SK-N-SH (cell line): ENCODE results near the gene MYH10. TPM values are rescaled to one million over a fixed set of nuclear protein-coding genes. Genes with fewer than 3 reads are reported as not detected.

Experiments
- CTCF ChIA-PET: fragments of 300-600, 350-600 bp; formaldehyde crosslinking; extraction: SDS; loops from one replicate; lab custom pipeline; 2021; lab: Yijun Ruan, JAX
- POLR2A ChIA-PET: fragments of 350-600 bp; sonication (Branson Sonifier 250); formaldehyde crosslinking; extraction: SDS; loops from one replicate; lab custom pipeline; 2020; ENCODE audit warnings: antibody characterized with exemption, inconsistent platforms; lab: Yijun Ruan, JAX
- DNase-seq: peaks from one replicate; pipeline ENCODE4 v3.0.0; 2012
- H2AFZ ChIP-seq: fragments of 200-600 bp; sonication (generic); 2 replicates; pipeline ENCODE4 v1.8.1; 2016; ENCODE audit warnings: antibody characterized with exemption, mild to moderate bottlenecking, low read depth
- H3F3A ChIP-seq: fragments of 200-600 bp; sonication (generic); replicated peaks from 2 replicates; pipeline ENCODE3; 2016; ENCODE audit warnings: antibody characterized with exemption, mild to moderate bottlenecking; ENCODE audit not compliant: insufficient read depth
- H3K27ac ChIP-seq, 2 experiments: fragments of 200-500 bp in 1 of 2; fragments of 200-600 bp in 1 of 2; sonication (Bioruptor generic) in 1 of 2; sonication (generic), shearing (Covaris generic) in 1 of 2; 2 replicates each; pipeline versions ENCODE4 v1.5.1 to v1.6.1; 2014 to 2016; ENCODE audit warnings: low read depth in 2 of 2, inconsistent platforms in 1 of 2, low read length in 1 of 2, mild to moderate bottlenecking in 1 of 2, mixed read lengths in 1 of 2
- H3K27me3 ChIP-seq: fragments of 200-600 bp; sonication (generic), shearing (Covaris generic); 2 replicates; pipeline ENCODE4 v1.6.1; 2016; ENCODE audit warnings: mixed run types; ENCODE audit not compliant: insufficient read depth
- H3K36me3 ChIP-seq, 2 experiments: fragments of 200-500 bp in 1 of 2; fragments of 200-600 bp in 1 of 2; sonication (Bioruptor generic) in 1 of 2; sonication (generic) in 1 of 2; replicated peaks in 1 of 2; 2 replicates each; pipeline versions ENCODE3 to v1.5.1; 2014 to 2016; ENCODE audit warnings: low read length in 1 of 2, mild to moderate bottlenecking in 1 of 2; ENCODE audit not compliant: insufficient read depth in 2 of 2, control insufficient read depth in 1 of 2
- H3K4me1 ChIP-seq, 2 experiments: fragments of 200-500 bp in 1 of 2; fragments of 200-600 bp in 1 of 2; sonication (Bioruptor generic) in 1 of 2; sonication (generic), shearing (Covaris generic) in 1 of 2; 2 replicates each; pipeline versions ENCODE4 v1.5.1 to v1.6.1; 2014 to 2016; ENCODE audit warnings: low read depth in 1 of 2, low read length in 1 of 2, mixed run types in 1 of 2; ENCODE audit not compliant: insufficient read depth in 2 of 2, control insufficient read depth in 1 of 2
- H3K4me2 ChIP-seq: fragments of 200-600 bp; sonication (generic), shearing (Covaris generic); 2 replicates; pipeline ENCODE4 v1.6.1; 2017; ENCODE audit warnings: mixed run types
- H3K4me3 ChIP-seq, 2 experiments: fragments of 200-500 bp in 1 of 2; fragments of 200-600 bp in 1 of 2; sonication (Bioruptor generic) in 1 of 2; sonication (generic), shearing (Covaris generic) in 1 of 2; 2 replicates each; pipeline versions ENCODE4 v1.5.1 to v1.8.1; 2014 to 2016; ENCODE audit warnings: low read depth in 2 of 2, inconsistent platforms in 1 of 2, low read length in 1 of 2, mild to moderate bottlenecking in 1 of 2, mixed read lengths in 1 of 2, moderate library complexity in 1 of 2
- H3K79me2 ChIP-seq: fragments of 200-600 bp; sonication (generic); 2 replicates; pipeline ENCODE4 v1.8.1; 2017; ENCODE audit warnings: mild to moderate bottlenecking; ENCODE audit not compliant: insufficient read depth
- H3K9ac ChIP-seq: fragments of 200-600 bp; sonication (generic); 2 replicates; pipeline ENCODE4 v1.6.1; 2017; ENCODE audit warnings: mixed run types
- H3K9me2 ChIP-seq: fragments of 200-600 bp; sonication (generic); 2 replicates; pipeline ENCODE4 v1.6.1; 2017; ENCODE audit warnings: mixed run types
- H3K9me3 ChIP-seq: fragments of 200-600 bp; sonication (generic); 2 replicates; pipeline ENCODE4 v1.6.1; 2017; ENCODE audit warnings: mixed run types, mild to moderate bottlenecking, moderate library complexity
- H4K20me1 ChIP-seq: fragments of 200-600 bp; sonication (generic); 2 replicates; pipeline ENCODE4 v1.6.1; 2017; ENCODE audit warnings: mild to moderate bottlenecking, mixed run types; ENCODE audit not compliant: insufficient read depth
- CHD2 ChIP-seq: fragments of 150-350 bp; IDR thresholded peaks from 2 replicates; pipeline ENCODE4 v1.6.1; 2018; ENCODE audit warnings: low read length; ENCODE audit not compliant: partially characterized antibody
- EP300 ChIP-seq, 2 experiments: IDR thresholded peaks; 2 replicates each; pipeline versions ENCODE4 v1.4.0 to v1.6.1; 2012; ENCODE audit warnings: borderline replicate concordance in 1 of 2, low read depth in 1 of 2, low read length in 1 of 2
- EZH2phosphoT487 ChIP-seq: fragments of 200-600 bp; sonication (generic); IDR thresholded peaks from 2 replicates; pipeline ENCODE4 v1.6.1; 2017; ENCODE audit warnings: low read depth, mixed run types, mild to moderate bottlenecking, antibody characterized with exemption, moderate library complexity, borderline replicate concordance
- FOXJ3 ChIP-seq: sonication (generic); formaldehyde crosslinking; IDR thresholded peaks from 2 replicates; pipeline ENCODE4 v1.5.1; 2020; ENCODE audit warnings: mild to moderate bottlenecking, missing genetic modification reagents
- MEF2A ChIP-seq: IDR thresholded peaks from 2 replicates; pipeline ENCODE4 v1.4.0; 2012; ENCODE audit warnings: low read depth, borderline replicate concordance
- NFIC ChIP-seq: IDR thresholded peaks from 2 replicates; pipeline ENCODE4 v1.4.0; 2012; ENCODE audit warnings: borderline replicate concordance
- RAD21 ChIP-seq: IDR thresholded peaks from 2 replicates; pipeline ENCODE4 v1.6.1; 2012; ENCODE audit warnings: mild to moderate bottlenecking, low read length
- RFX5 ChIP-seq: IDR thresholded peaks from 2 replicates; pipeline ENCODE4 v1.6.1; 2012; ENCODE audit warnings: mild to moderate bottlenecking, improper control_type of control experiment, low read length
- RXRA ChIP-seq: IDR thresholded peaks from 2 replicates; pipeline ENCODE4 v1.4.0; 2012; ENCODE audit warnings: low read depth, mild to moderate bottlenecking, borderline replicate concordance
- SIN3A ChIP-seq: IDR thresholded peaks from 2 replicates; pipeline ENCODE4 v1.6.1; 2012; ENCODE audit warnings: low read depth, mild to moderate bottlenecking, low read length, moderate library complexity, borderline replicate concordance
- TCF12 ChIP-seq: IDR thresholded peaks from 2 replicates; pipeline ENCODE4 v1.4.0; 2012
- TEAD4 ChIP-seq: IDR thresholded peaks from 2 replicates; pipeline ENCODE4 v1.4.0; 2012; ENCODE audit warnings: mild to moderate bottlenecking, borderline replicate concordance; ENCODE audit not compliant: insufficient read depth
- WGBS: methylation state at CpG from one replicate; pipeline ENCODE4 v1.1.6; 2017; ENCODE audit warnings: low lambda C conversion rate; 5-methylcytosine and 5-hydroxymethylcytosine counted together
- polyA plus RNA-seq, 3 experiments: library from polyadenylated mRNA; depleted of rRNA; stranded (reverse); fragments of >200 nt; gene quantifications; 2 replicates each; pipeline ENCODE4 v1.2.3, GENCODE V29; 2012
- TF ChIP-seq, protein P1 (sequence below): IDR thresholded peaks from 2 replicates; pipeline ENCODE4 v1.4.0; 2012; ENCODE audit warnings: low read depth, borderline replicate concordance
- TF ChIP-seq, protein P2 (sequence below): fragments of 150-350 bp; IDR thresholded peaks from 2 replicates; pipeline ENCODE4 v1.6.1; 2016; ENCODE audit warnings: mild to moderate bottlenecking, low read depth, low read length
- TF ChIP-seq, protein P3 (sequence below): IDR thresholded peaks from 2 replicates; pipeline ENCODE4 v1.4.0; 2012; ENCODE audit warnings: low read depth

MYH10 gene
- polyA plus RNA-seq, 1 of the 3 experiments (the other 2 are of a cell fraction), result 64.2 TPM

DNA sequence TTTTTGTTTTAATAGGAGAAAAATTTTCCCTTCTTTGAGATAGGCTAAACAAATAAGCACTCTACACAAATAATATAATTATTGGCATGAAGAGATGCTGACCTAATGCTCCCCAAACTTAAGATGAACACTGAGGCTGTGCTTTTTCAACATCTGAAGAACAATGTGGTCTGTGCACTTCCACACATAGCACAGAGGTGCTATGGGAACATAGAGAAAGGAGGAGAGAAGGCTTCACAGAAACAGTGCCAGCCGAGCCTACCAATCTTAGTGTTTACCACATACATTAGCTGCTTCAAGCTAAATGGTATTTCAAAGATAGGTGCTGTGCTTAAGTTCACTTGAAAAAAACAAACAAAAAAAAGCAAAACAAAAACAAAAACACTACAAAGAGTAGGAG lies 72.4 kb downstream of the MYH10 start:
- H3K27ac ChIP-seq, result no peak overlapping the region
- H2AFZ ChIP-seq, result no peak overlapping the region
- no peaks in the 10 kb centered on the region for H3K9me2 ChIP-seq
- DNase-seq, result no peak
- no peaks in the 10 kb centered on the region for H4K20me1 ChIP-seq
- no peaks in the 10 kb centered on the region; the same call in none of the 2 replicates for H3K79me2 ChIP-seq
- no peaks in the 10 kb centered on the region for H3K9me3 ChIP-seq
- 95% methylated on average over 1 of the region's 1 CpG for WGBS
- no peak overlapping the region for H3K9ac ChIP-seq
- peaks cover 35 to 43% of the 10 kb centered on the region in 2 experiments for H3K36me3 ChIP-seq
- H3K4me1 ChIP-seq, result peaks cover 0 to 6% of the 10 kb centered on the region in 2 experiments; a peak in 3 of 4 replicates
- ChIA-PET CTCF (no interaction called here), POLR2A (no interaction called here)
- no peak overlapping the region for H3K4me2 ChIP-seq
- no peak for TF ChIP-seq MEF2A
- TF ChIP-seq FOXJ3 (CRISPR knock-in tag), result no peak
- TF ChIP-seq RAD21, result no peak
- TF ChIP-seq RXRA, result no peak
- no peak for TF ChIP-seq NFIC
- TF ChIP-seq TEAD4, result no peak
- TF ChIP-seq CHD2, result no peak
- TF ChIP-seq, protein P1, sequence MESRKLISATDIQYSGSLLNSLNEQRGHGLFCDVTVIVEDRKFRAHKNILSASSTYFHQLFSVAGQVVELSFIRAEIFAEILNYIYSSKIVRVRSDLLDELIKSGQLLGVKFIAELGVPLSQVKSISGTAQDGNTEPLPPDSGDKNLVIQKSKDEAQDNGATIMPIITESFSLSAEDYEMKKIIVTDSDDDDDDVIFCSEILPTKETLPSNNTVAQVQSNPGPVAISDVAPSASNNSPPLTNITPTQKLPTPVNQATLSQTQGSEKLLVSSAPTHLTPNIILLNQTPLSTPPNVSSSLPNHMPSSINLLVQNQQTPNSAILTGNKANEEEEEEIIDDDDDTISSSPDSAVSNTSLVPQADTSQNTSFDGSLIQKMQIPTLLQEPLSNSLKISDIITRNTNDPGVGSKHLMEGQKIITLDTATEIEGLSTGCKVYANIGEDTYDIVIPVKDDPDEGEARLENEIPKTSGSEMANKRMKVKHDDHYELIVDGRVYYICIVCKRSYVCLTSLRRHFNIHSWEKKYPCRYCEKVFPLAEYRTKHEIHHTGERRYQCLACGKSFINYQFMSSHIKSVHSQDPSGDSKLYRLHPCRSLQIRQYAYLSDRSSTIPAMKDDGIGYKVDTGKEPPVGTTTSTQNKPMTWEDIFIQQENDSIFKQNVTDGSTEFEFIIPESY, result no peak
- TF ChIP-seq RFX5, result no peak
- no peak for TF ChIP-seq SIN3A
- TF ChIP-seq, protein P2, sequence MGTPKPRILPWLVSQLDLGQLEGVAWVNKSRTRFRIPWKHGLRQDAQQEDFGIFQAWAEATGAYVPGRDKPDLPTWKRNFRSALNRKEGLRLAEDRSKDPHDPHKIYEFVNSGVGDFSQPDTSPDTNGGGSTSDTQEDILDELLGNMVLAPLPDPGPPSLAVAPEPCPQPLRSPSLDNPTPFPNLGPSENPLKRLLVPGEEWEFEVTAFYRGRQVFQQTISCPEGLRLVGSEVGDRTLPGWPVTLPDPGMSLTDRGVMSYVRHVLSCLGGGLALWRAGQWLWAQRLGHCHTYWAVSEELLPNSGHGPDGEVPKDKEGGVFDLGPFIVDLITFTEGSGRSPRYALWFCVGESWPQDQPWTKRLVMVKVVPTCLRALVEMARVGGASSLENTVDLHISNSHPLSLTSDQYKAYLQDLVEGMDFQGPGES, result no peak
- TF ChIP-seq TCF12, result no peak
- no peak for TF ChIP-seq EP300 (IDR thresholded peaks at IDR 0.05; ENCODE audit: borderline replicate concordance in 1 of 2, low read depth in 1 of 2, low read length in 1 of 2)
- no peak for TF ChIP-seq EZH2phosphoT487
- TF ChIP-seq, protein P3, sequence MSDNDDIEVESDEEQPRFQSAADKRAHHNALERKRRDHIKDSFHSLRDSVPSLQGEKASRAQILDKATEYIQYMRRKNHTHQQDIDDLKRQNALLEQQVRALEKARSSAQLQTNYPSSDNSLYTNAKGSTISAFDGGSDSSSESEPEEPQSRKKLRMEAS, result no peak
- no peaks in the 10 kb centered on the region for H3K27me3 ChIP-seq
- no peak overlapping the region for H3K4me3 ChIP-seq
- H3F3A ChIP-seq, result peaks cover 13% of the 10 kb centered on the region
